Fibroblast of lung (primary cell): Measurements from ENCODE around the gene FBXW11. TPM values are rescaled to one million over a fixed set of nuclear protein-coding genes. Genes with fewer than 3 reads are reported as not detected.

Experiments
- DNase-seq, 2 donors: peaks; one replicate each; pipeline versions ENCODE4 v3.0.0 to v3.0.0-alpha.2; 2010; ENCODE audit warnings: low read depth in 2 of 2
- H2AFZ ChIP-seq: 2 replicates; pipeline ENCODE4 v1.5.1; 2012; ENCODE audit warnings: low read length, control low read depth, inconsistent platforms
- H3K27ac ChIP-seq: 2 replicates; pipeline ENCODE4 v1.5.1; 2011; ENCODE audit warnings: low read length, control low read depth; ENCODE audit not compliant: insufficient read depth
- H3K27me3 ChIP-seq: 2 replicates; pipeline ENCODE4 v1.5.1; 2011; ENCODE audit warnings: mild to moderate bottlenecking, low read length; ENCODE audit not compliant: control insufficient read depth, insufficient read depth
- H3K36me3 ChIP-seq: 2 replicates; pipeline ENCODE4 v1.5.1; 2011; ENCODE audit warnings: low read length; ENCODE audit not compliant: control insufficient read depth, insufficient read depth
- H3K4me1 ChIP-seq: 2 replicates; pipeline ENCODE4 v1.5.1; 2011; ENCODE audit warnings: low read length; ENCODE audit not compliant: control insufficient read depth, insufficient read depth; ENCODE audit errors: extremely low read depth
- H3K4me2 ChIP-seq: 2 replicates; pipeline ENCODE4 v1.5.1; 2011; ENCODE audit warnings: low read length, control low read depth; ENCODE audit not compliant: insufficient read depth; ENCODE audit errors: extremely low read depth
- H3K4me3 ChIP-seq, 4 experiments: fragments of 200-600 bp in 1 of 4; sonication (generic) in 1 of 4; replicated peaks in 1 of 4; 2 replicates each; pipeline ENCODE4 v1.5.1; 2011 to 2016; ENCODE audit warnings: low read length in 4 of 4, low read depth in 3 of 4, mild to moderate bottlenecking in 3 of 4, control low read depth in 2 of 4, inconsistent platforms in 1 of 4, mixed read lengths in 1 of 4; ENCODE audit not compliant: insufficient read depth in 1 of 4; ENCODE audit errors: control extremely low read depth in 1 of 4
- H3K79me2 ChIP-seq: 2 replicates; pipeline ENCODE4 v1.5.1; 2012; ENCODE audit warnings: mild to moderate bottlenecking, low read length, inconsistent platforms; ENCODE audit not compliant: control insufficient read depth, insufficient read depth
- H3K9ac ChIP-seq: 2 replicates; pipeline ENCODE4 v1.5.1; 2011; ENCODE audit warnings: mild to moderate bottlenecking, low read length, control low read depth; ENCODE audit not compliant: insufficient read depth
- H3K9me3 ChIP-seq: 2 replicates; pipeline ENCODE4 v1.5.1; 2012; ENCODE audit warnings: low read depth, low read length; ENCODE audit not compliant: control insufficient read depth, insufficient read depth
- H4K20me1 ChIP-seq: 2 replicates; pipeline ENCODE4 v1.5.1; 2011; ENCODE audit warnings: low read length; ENCODE audit not compliant: control insufficient read depth, insufficient read depth; ENCODE audit errors: extremely low read depth
- EZH2 ChIP-seq: IDR thresholded peaks from 2 replicates; pipeline ENCODE4 v1.5.1; 2012; ENCODE audit warnings: low read length, control low read depth, mild to moderate bottlenecking; ENCODE audit errors: missing control alignments
- polyA plus RNA-seq, 2 donors: library from polyadenylated mRNA; depleted of rRNA in 1 of 2; stranded (reverse) in 1 of 2; unstranded in 1 of 2; fragments of >200 nt; gene quantifications; 2 replicates each; pipeline ENCODE4 v1.2.1, GENCODE V29; 2011 to 2012; ENCODE audit warnings: missing spikeins in 1 of 2
- total RNA-seq: library from RNA; depleted of rRNA; stranded (reverse); fragments of >200 nt; gene quantifications from 2 replicates; pipeline ENCODE4 v1.2.1, GENCODE V29; 2014
- TF ChIP-seq, protein P1 (sequence below), 2 donors: IDR thresholded peaks in 1 of 2; conservative IDR thresholded peaks in 1 of 2; 1 replicate in 1 of 2; 2 replicates in 1 of 2; pipeline ENCODE4 v1.5.1; 2011 to 2012; ENCODE audit warnings: low read length in 2 of 2, control low read depth in 1 of 2, inconsistent platforms in 1 of 2, low read depth in 1 of 2, mild to moderate bottlenecking in 1 of 2

Gene FBXW11
- total and polyA plus RNA-seq, 2 donors (not counting 1 experiment from before 2014, with no cell fraction given): 52.6 to 113 TPM

DNA sequence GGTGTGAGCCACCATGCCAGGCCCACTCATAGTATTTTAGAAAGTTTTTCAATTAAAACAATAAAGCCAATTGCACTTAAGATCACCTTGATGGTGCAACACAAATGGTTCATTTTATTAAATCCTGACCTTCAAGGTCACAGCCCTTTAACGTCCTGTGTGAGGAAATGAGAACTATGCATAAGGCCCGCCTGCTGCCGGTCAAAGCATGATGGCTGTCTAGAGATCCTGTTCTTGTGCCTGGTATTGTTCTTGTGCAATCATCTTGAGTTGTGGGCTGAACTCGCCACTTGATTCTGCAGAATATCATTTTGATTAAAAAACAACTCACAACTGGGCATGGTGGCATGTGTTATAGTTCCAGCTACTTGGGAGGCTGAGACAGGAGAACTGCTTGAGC lies 43.6 kb upstream of the FBXW11 start:
- Histone ChIP-seq H3K4me1 (no peaks in the 10 kb centered on the region), H3K4me3 (no peak overlapping the region), H3K79me2 (no peaks in the 10 kb centered on the region), H3K9ac (no peak overlapping the region), H3K27me3 (no peaks in the 10 kb centered on the region), H3K4me2 (no peak overlapping the region), H3K27ac (no peak overlapping the region), H3K36me3 (peaks cover 14% of the 10 kb centered on the region), H2AFZ (no peak overlapping the region), H4K20me1 (no peaks in the 10 kb centered on the region), H3K9me3 (no peaks in the 10 kb centered on the region)
- TF ChIP-seq, protein P1, sequence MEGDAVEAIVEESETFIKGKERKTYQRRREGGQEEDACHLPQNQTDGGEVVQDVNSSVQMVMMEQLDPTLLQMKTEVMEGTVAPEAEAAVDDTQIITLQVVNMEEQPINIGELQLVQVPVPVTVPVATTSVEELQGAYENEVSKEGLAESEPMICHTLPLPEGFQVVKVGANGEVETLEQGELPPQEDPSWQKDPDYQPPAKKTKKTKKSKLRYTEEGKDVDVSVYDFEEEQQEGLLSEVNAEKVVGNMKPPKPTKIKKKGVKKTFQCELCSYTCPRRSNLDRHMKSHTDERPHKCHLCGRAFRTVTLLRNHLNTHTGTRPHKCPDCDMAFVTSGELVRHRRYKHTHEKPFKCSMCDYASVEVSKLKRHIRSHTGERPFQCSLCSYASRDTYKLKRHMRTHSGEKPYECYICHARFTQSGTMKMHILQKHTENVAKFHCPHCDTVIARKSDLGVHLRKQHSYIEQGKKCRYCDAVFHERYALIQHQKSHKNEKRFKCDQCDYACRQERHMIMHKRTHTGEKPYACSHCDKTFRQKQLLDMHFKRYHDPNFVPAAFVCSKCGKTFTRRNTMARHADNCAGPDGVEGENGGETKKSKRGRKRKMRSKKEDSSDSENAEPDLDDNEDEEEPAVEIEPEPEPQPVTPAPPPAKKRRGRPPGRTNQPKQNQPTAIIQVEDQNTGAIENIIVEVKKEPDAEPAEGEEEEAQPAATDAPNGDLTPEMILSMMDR (conservative IDR thresholded peaks at IDR 0.05 in 1 of 2, IDR thresholded peaks at IDR 0.05 in 1 of 2; ENCODE audit: low read depth in 1 of 2, low read length in 2 of 2): no peak
- no peak for TF ChIP-seq EZH2
- no peak for DNase-seq

DNA sequence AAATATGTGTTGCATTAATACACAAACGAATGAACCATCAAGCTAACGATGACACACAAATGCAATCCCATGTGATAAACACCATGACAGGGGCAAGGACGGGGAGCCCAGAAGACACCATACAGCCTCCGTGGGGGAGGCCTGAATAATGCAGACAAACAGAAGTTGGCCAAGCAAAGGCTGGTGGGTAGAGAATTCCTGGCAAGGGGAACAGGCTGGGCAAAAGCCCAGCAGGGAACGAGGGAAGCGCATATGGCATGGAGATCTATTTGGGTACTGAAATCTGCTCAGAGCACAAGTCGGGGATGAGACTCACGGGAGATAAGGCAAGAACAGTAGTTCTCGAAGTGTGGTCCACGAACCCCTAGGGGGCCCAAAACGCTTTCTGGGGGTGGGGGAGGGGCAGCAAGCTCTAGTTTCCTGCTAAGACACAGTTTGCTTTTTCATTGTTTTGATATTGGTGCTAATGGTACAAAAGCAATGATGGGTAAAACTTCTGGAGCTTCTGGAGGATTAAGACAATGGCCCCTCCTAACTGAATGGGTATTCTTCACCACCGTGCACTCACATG lies 42.9 kb upstream of the FBXW11 start:
- H3K27ac ChIP-seq: no peak overlapping the region
- no peaks in the 10 kb centered on the region for H3K79me2 ChIP-seq
- no peaks in the 10 kb centered on the region for H4K20me1 ChIP-seq
- H3K4me2 ChIP-seq: no peak overlapping the region
- TF ChIP-seq EZH2: no peak
- TF ChIP-seq, protein P1 (conservative IDR thresholded peaks at IDR 0.05 in 1 of 2, IDR thresholded peaks at IDR 0.05 in 1 of 2; ENCODE audit: low read depth in 1 of 2, low read length in 2 of 2): no peak
- H3K4me3 ChIP-seq: no peak overlapping the region
- H3K9me3 ChIP-seq: no peaks in the 10 kb centered on the region
- no peak for DNase-seq
- H3K27me3 ChIP-seq: no peaks in the 10 kb centered on the region
- no peak overlapping the region for H2AFZ ChIP-seq
- peaks cover 13% of the 10 kb centered on the region for H3K36me3 ChIP-seq
- H3K9ac ChIP-seq: no peak overlapping the region
- no peaks in the 10 kb centered on the region for H3K4me1 ChIP-seq

DNA sequence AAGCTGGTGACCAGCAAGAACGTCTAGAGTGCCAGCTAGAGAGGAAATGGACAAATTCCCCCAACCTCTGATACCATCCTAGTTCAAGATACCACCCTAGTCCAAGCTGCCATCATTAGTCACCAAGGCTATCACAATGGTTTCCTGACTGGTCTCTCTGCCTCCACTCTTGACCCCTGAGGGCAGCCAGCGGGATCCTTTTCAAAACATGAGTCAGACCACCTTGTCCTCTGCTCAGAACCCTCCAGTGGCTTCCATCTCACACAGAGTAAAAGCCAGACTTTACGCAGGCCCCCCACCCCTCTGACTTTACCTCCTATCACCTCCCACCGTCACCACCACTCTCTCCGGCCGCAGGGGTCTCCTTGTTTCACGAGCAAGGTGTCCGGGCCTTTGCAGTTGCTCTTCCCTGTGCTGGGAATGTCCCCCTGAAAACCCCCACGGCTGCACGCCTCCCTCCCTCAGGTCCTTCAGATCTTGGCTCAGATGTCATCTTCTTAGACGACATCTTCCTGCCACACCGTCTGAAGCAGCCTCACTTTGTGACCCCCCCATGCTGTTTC lies 42.2 kb upstream of the FBXW11 start:
- H3K9ac ChIP-seq: no peak overlapping the region
- TF ChIP-seq, protein P1 (conservative IDR thresholded peaks at IDR 0.05 in 1 of 2, IDR thresholded peaks at IDR 0.05 in 1 of 2; ENCODE audit: low read depth in 1 of 2, low read length in 2 of 2): no peak
- TF ChIP-seq EZH2: no peak
- no peak overlapping the region for H3K27ac ChIP-seq
- H3K36me3 ChIP-seq: peaks cover 12% of the 10 kb centered on the region
- no peaks in the 10 kb centered on the region for H3K9me3 ChIP-seq
- peak; percentile 14 to 51 for DNase-seq
- H4K20me1 ChIP-seq: no peaks in the 10 kb centered on the region
- H3K4me3 ChIP-seq: no peak overlapping the region
- no peaks in the 10 kb centered on the region for H3K79me2 ChIP-seq
- H3K4me1 ChIP-seq: no peaks in the 10 kb centered on the region
- no peak overlapping the region for H3K4me2 ChIP-seq
- no peaks in the 10 kb centered on the region for H3K27me3 ChIP-seq
- no peak overlapping the region for H2AFZ ChIP-seq
